K562 (cell line): Measurements from ENCODE around the gene PHF5A. TPM values are rescaled to one million over a fixed set of nuclear protein-coding genes. Genes with fewer than 3 reads are reported as not detected.

Experiments used
- ATF4 ChIP-seq: fragments of 450-650 bp; formaldehyde crosslinking; IDR thresholded peaks from 2 replicates; pipeline ENCODE4 v1.4.0; 2022; ENCODE audit warnings: mild to moderate bottlenecking, moderate library complexity
- NFYB ChIP-seq: IDR thresholded peaks from 2 replicates; pipeline ENCODE4 v1.6.1; 2011; ENCODE audit warnings: mild to moderate bottlenecking, moderate library complexity; ENCODE audit not compliant: insufficient read length; ENCODE audit errors: extremely low read depth
- NR2C1 ChIP-seq, 2 experiments: fragments of 450-650 bp; IDR thresholded peaks; 2 replicates each; pipeline ENCODE4 v1.6.1; 2017; ENCODE audit warnings: mild to moderate bottlenecking in 2 of 2, antibody characterized with exemption in 1 of 2, inconsistent platforms in 1 of 2, missing compliant biosample characterization in 1 of 2, missing genetic modification characterization in 1 of 2
- RBM22 ChIP-seq: fragments of 200-400 bp; formaldehyde crosslinking; IDR thresholded peaks from 2 replicates; pipeline ENCODE4 v1.6.1; 2018; ENCODE audit warnings: low read length, low read depth; ENCODE audit not compliant: poor library complexity, severe bottlenecking
- TEAD1 ChIP-seq, 2 experiments: fragments of 450-650 bp in 1 of 2; sonication (generic) in 1 of 2; formaldehyde crosslinking; IDR thresholded peaks; 2 replicates each; pipeline versions ENCODE4 v1.4.0 to v1.8.0; 2020 to 2022; ENCODE audit warnings: mild to moderate bottlenecking in 2 of 2, missing genetic modification reagents in 1 of 2
- TSHZ1 ChIP-seq: fragments of 250-450 bp; sonication (Bioruptor Pico); IDR thresholded peaks from 2 replicates; pipeline ENCODE4 v1.4.0; 2020; ENCODE audit warnings: mild to moderate bottlenecking, moderate library complexity
- ZNF140 ChIP-seq: fragments of 250-450 bp; sonication (Bioruptor Pico); IDR thresholded peaks from 2 replicates; pipeline ENCODE4 v1.8.0; 2021; ENCODE audit warnings: moderate library complexity, mild to moderate bottlenecking, inconsistent platforms
- ZNF174 ChIP-seq: fragments of 250-450 bp; sonication (Bioruptor Pico); IDR thresholded peaks from 2 replicates; pipeline ENCODE4 v1.4.0; 2020; ENCODE audit warnings: mild to moderate bottlenecking
- ZNF3 ChIP-seq: fragments of 250-450 bp; sonication (Bioruptor Pico); IDR thresholded peaks from 2 replicates; pipeline ENCODE4 v1.5.0; 2021; ENCODE audit warnings: mild to moderate bottlenecking, moderate library complexity
- ZNF316 ChIP-seq: fragments of 450-650 bp; IDR thresholded peaks from 2 replicates; pipeline ENCODE4 v1.6.1; 2016
- ZNF512 ChIP-seq: IDR thresholded peaks from 2 replicates; pipeline ENCODE4 v1.6.1; 2016; ENCODE audit warnings: missing genetic modification characterization, missing compliant biosample characterization
- polyA plus RNA-seq, 8 experiments: library from polyadenylated mRNA; depleted of rRNA in 4 of 8; stranded (reverse) in 5 of 8; unstranded in 3 of 8; fragments of >200 nt; fragmentation: Nextera tagmentation in 2 of 8; fragmentation: Illumina TruSeq in 1 of 8; extraction: Ambion mirVana in 2 of 8; extraction: Trizol in 1 of 8; gene quantifications; 2 replicates each; pipeline versions ENCODE4 v1.2.1 to v1.2.3, GENCODE V29; 2011 to 2014; ENCODE audit warnings: inconsistent platforms in 1 of 8, missing spikeins in 1 of 8
- total RNA-seq, 7 experiments: library from RNA; depleted of rRNA in 6 of 7; stranded (reverse); fragments of >200 nt in 6 of 7; fragmentation: Illumina TruSeq in 2 of 7; extraction: Trizol in 2 of 7; gene quantifications; 2 replicates each; pipeline versions ENCODE4 v1.2.1 to v1.2.3, GENCODE V29; 2011 to 2021; ENCODE audit warnings: low replicate concordance in 1 of 7
- TF ChIP-seq, protein P1 (sequence below): sonication (generic); formaldehyde crosslinking; IDR thresholded peaks from 2 replicates; pipeline ENCODE4 v1.8.0; 2022; ENCODE audit warnings: missing genetic modification reagents, mild to moderate bottlenecking, borderline replicate concordance
- TF ChIP-seq, protein P2 (sequence below): fragments of 450-650 bp; IDR thresholded peaks from 2 replicates; pipeline ENCODE4 v1.6.1; 2017; ENCODE audit warnings: antibody characterized with exemption, mild to moderate bottlenecking
- TF ChIP-seq, protein P3 (sequence below): sonication (generic); formaldehyde crosslinking; IDR thresholded peaks from 2 replicates; pipeline ENCODE4 v1.9.0; 2022; ENCODE audit warnings: mild to moderate bottlenecking, missing genetic modification reagents

PHF5A gene
- total and polyA plus RNA-seq, 9 of the 15 experiments (the other 6 are each of a cell fraction or from before 2014, with no cell fraction given) = 14.2 to 144 (median 101) TPM

DNA sequence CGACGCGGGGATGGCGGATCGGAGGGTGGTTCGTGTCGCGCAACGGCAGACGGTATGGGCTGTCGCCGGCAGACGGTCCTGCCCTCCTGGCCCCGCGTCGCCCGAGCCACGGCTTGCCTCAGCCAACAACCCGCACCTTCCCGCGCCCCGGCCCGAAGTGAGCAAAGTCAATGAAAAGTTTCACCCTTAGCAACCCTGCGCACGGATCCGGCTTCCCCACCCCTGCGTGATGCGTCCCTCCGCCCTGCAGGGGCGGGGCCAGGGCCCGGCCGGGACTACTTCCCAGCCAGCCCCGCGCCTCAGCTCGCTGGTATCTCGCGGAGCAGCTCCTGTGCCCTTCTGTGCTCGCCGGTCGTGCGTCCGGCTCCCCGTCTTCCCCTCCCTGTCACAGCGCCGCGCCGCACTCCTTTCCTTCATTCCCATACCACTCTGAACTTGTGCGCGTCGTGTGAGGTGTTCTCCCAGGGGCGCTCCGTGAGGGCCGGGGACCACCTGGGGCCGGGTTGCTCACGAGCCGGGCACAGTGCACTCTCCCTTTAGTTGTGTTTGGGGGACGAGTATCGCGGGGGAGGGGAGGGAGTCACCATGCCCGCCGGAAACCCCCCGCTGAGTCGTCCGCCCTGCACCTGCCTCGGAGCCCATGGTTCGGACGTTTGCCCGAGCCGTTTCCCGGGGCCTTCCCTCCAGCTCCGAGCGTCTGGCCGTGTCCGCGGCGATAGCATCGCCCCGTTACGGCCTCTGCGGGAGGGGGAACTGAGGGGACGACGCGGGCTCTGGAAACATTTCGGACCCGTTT lies 21.7 kb downstream of the PHF5A start, which contains the start of gene TOB2 (continued):
- TF ChIP-seq NFYB (no peak), ZNF140 (no peak), ZNF512 (tag) (no peak), NR2C1 (IDR thresholded peaks at IDR 0.05) (no peak), NR2C1 (tag; IDR thresholded peaks at IDR 0.05) (0 out of 2 replicates have a peak, but pooled peaks have one; percentile 17), TSHZ1 (CRISPR knock-in tag) (no peak), ZNF316 (no peak), TEAD1 (CRISPR knock-in tag; IDR thresholded peaks at IDR 0.05) (peak in 1 of 2 experiments; percentile 90; a peak in 2 of 4 replicates), ATF4 (no peak), ZNF3 (CRISPR knock-in tag) (no peak), ZNF174 (CRISPR knock-in tag) (no peak), RBM22 (peak; percentile 84)
- TF ChIP-seq, protein P1, sequence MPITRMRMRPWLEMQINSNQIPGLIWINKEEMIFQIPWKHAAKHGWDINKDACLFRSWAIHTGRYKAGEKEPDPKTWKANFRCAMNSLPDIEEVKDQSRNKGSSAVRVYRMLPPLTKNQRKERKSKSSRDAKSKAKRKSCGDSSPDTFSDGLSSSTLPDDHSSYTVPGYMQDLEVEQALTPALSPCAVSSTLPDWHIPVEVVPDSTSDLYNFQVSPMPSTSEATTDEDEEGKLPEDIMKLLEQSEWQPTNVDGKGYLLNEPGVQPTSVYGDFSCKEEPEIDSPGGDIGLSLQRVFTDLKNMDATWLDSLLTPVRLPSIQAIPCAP (CRISPR knock-in tag) = no peak; the same call in 1 of the 2 replicates
- TF ChIP-seq, protein P2, sequence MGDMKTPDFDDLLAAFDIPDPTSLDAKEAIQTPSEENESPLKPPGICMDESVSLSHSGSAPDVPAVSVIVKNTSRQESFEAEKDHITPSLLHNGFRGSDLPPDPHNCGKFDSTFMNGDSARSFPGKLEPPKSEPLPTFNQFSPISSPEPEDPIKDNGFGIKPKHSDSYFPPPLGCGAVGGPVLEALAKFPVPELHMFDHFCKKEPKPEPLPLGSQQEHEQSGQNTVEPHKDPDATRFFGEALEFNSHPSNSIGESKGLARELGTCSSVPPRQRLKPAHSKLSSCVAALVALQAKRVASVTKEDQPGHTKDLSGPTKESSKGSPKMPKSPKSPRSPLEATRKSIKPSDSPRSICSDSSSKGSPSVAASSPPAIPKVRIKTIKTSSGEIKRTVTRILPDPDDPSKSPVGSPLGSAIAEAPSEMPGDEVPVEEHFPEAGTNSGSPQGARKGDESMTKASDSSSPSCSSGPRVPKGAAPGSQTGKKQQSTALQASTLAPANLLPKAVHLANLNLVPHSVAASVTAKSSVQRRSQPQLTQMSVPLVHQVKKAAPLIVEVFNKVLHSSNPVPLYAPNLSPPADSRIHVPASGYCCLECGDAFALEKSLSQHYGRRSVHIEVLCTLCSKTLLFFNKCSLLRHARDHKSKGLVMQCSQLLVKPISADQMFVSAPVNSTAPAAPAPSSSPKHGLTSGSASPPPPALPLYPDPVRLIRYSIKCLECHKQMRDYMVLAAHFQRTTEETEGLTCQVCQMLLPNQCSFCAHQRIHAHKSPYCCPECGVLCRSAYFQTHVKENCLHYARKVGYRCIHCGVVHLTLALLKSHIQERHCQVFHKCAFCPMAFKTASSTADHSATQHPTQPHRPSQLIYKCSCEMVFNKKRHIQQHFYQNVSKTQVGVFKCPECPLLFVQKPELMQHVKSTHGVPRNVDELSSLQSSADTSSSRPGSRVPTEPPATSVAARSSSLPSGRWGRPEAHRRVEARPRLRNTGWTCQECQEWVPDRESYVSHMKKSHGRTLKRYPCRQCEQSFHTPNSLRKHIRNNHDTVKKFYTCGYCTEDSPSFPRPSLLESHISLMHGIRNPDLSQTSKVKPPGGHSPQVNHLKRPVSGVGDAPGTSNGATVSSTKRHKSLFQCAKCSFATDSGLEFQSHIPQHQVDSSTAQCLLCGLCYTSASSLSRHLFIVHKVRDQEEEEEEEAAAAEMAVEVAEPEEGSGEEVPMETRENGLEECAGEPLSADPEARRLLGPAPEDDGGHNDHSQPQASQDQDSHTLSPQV = no peak
- TF ChIP-seq, protein P3, sequence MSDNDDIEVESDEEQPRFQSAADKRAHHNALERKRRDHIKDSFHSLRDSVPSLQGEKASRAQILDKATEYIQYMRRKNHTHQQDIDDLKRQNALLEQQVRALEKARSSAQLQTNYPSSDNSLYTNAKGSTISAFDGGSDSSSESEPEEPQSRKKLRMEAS (CRISPR knock-in tag) = peak; percentile 71
